ENCODE results near the gene SMIM35.
"Not testable (repeated sequence)": the region's sequence is repeated elsewhere in the genome, so short reads cannot be mapped to it uniquely, and the experiment has no call there.

The SMIM35 gene

GRCh38 chr11:118078911-118079411 lies 7.8 kb downstream of the SMIM35 start:
- DNase-seq = no peak

- DNase-seq = no peak
Measured at GRCh38 chr11:118076754-118077281, 9.9 kb downstream of the SMIM35 start, which contains the start of gene TMPRSS4. TSS of gene TMPRSS4 (plus strand) at chr11:118077078. CDS start at chr11:118077303, 225 bp downstream.

- DNase-seq = no peak
Measured at GRCh38 chr11:118074785-118075184, 12.0 kb downstream of the SMIM35 start.

GRCh38 chr11:118074091-118074685 lies 12.6 kb downstream of the SMIM35 start:
- no peak for DNase-seq

- DNase-seq = no peak
Measured at GRCh38 chr11:118073554-118073953, 13.2 kb downstream of the SMIM35 start.

GRCh38 chr11:118071416-118072030 lies 15.2 kb downstream of the SMIM35 start:
- DNase-seq = no peak

- no peak for DNase-seq
Measured at GRCh38 chr11:118068945-118069612, 17.7 kb downstream of the SMIM35 start.

GRCh38 chr11:118068206-118068944 lies 18.4 kb downstream of the SMIM35 start:
- DNase-seq = no peak

GRCh38 chr11:118067006-118067405 lies 19.8 kb downstream of the SMIM35 start:
- no peak for DNase-seq

GRCh38 chr11:118065384-118065783 lies 21.4 kb downstream of the SMIM35 start:
- no peak for DNase-seq

- DNase-seq = no peak
Measured at GRCh38 chr11:118064956-118065355, 21.8 kb downstream of the SMIM35 start.

- DNase-seq = not testable (repeated sequence)
Measured at GRCh38 chr11:118062631-118063030, 24.1 kb downstream of the SMIM35 start.

- not testable (repeated sequence) for DNase-seq
Measured at GRCh38 chr11:118062181-118062580, 24.6 kb downstream of the SMIM35 start.

- no peak for DNase-seq
Measured at GRCh38 chr11:118061586-118062125, 25.1 kb downstream of the SMIM35 start.

GRCh38 chr11:118060869-118061268 lies 25.9 kb downstream of the SMIM35 start:
- DNase-seq = no peak

- no peak for DNase-seq
Measured at GRCh38 chr11:118060081-118060661, 26.6 kb downstream of the SMIM35 start.

GRCh38 chr11:118059246-118059940 lies 27.4 kb downstream of the SMIM35 start:
- DNase-seq = no peak

GRCh38 chr11:118058311-118059245 lies 28.2 kb downstream of the SMIM35 start:
- no peak for DNase-seq

GRCh38 chr11:118057251-118058145 lies 29.3 kb downstream of the SMIM35 start:
- no peak for DNase-seq
